ENCODE data around the gene RASGRP2. TPM values are rescaled to one million over a fixed set of nuclear protein-coding genes. Genes with fewer than 3 reads are reported as not detected.

RASGRP2 gene
- total RNA-seq, 2 experiments from 2014 or later = 668 to 672 TPM

GRCh38 chr11:64744544-64745188 lies 724 bp upstream of the RASGRP2 start:
- H3K27me3 ChIP-seq (ENCODE audit: control insufficient read depth in 1 of 2, insufficient read depth in 2 of 2, low read length in 2 of 2) = no peaks in the 10 kb centered on the region
- peaks cover 25% of the 10 kb centered on the region for H3K36me3 ChIP-seq (ENCODE audit: insufficient read depth, low read length)
- Mint-ChIP-seq H3K36me3 (ENCODE audit: low read depth) (peaks cover 46% of the 10 kb centered on the region), H3K9me3 (no peaks in the 10 kb centered on the region), H3K27me3 (no peaks in the 10 kb centered on the region), H3K27ac (peak overlapping the region; percentile 99), H3K4me1 (ENCODE audit: low read depth) (peaks cover 39% of the 10 kb centered on the region), H3K4me3 (peak overlapping the region; percentile 98)
- intact Hi-C loops (cut with DNase I, micrococcal nuclease) = loop anchor here (1.0 to 5.0 kb wide), 2 partner anchors 33 to 34 kb away; partner anchors contain the start of gene SF1 (in 2 of the 2)
- no peak for TF ChIP-seq CTCF (IDR thresholded peaks at IDR 0.05)
- ATAC-seq (ENCODE audit: poor library complexity) (peak; percentile 1), DNase-seq (peak in 10 of 14 experiments; percentile 42 to 76 (median 52))
- H3K27ac ChIP-seq (ENCODE audit: low read depth in 1 of 2, low read length in 2 of 2) = peak overlapping the region; percentile 95 to 99
- ChIA-PET CTCF (interaction anchor here (0.6 to 4.9 kb wide), 7 partner anchors 17 to 116 kb away, joined by 4 to 45 read pairs (median 20); partner anchors contain the start of genes PYGM and SF1), POLR2A (interaction anchor here (0.7 to 18.7 kb wide), 46 partner anchors 8 to 1903 kb away, joined by 3 to 634 read pairs (median 8); partner anchors contain the start of genes CAPN1, CD248, CDC42BPG and FAU)
- no peaks in the 10 kb centered on the region for H3K9me3 ChIP-seq (ENCODE audit: control insufficient read depth in 1 of 2, insufficient read depth in 1 of 2, low read length in 2 of 2)
- peaks cover 65% of the 10 kb centered on the region for H3K4me1 ChIP-seq (ENCODE audit: insufficient read depth, low read length)
- H3K4me3 ChIP-seq (ENCODE audit: low read length) = peak overlapping the region; percentile 98

- ATAC-seq (ENCODE audit: poor library complexity) (peak; percentile 13), DNase-seq (peak; percentile 58 to 87 (median 72))
- Histone ChIP-seq H3K27me3 (ENCODE audit: control insufficient read depth in 1 of 2, insufficient read depth in 2 of 2, low read length in 2 of 2) (no peaks in the 10 kb centered on the region), H3K9me3 (ENCODE audit: control insufficient read depth in 1 of 2, insufficient read depth in 1 of 2, low read length in 2 of 2) (no peaks in the 10 kb centered on the region), H3K4me1 (ENCODE audit: insufficient read depth, low read length) (peaks cover 67% of the 10 kb centered on the region), H3K27ac (ENCODE audit: low read depth in 1 of 2, low read length in 2 of 2) (peak overlapping the region; percentile 89 to 95), H3K36me3 (ENCODE audit: insufficient read depth, low read length) (peaks cover 39% of the 10 kb centered on the region), H3K4me3 (ENCODE audit: low read length) (peak overlapping the region; percentile 98)
- ChIA-PET CTCF (interaction anchor here (0.6 to 4.9 kb wide), 13 partner anchors 10 to 460 kb away, joined by 3 to 45 read pairs (median 5); partner anchors contain the start of genes PYGM and SF1), POLR2A (interaction anchor here (1.1 to 18.7 kb wide), 17 partner anchors 8 to 756 kb away, joined by 4 to 634 read pairs (median 13); partner anchors contain the start of genes FAU, MALAT1, MAP4K2 and MEN1)
- no peaks in the 10 kb centered on the region for H3K27me3 Mint-ChIP-seq
- H3K4me3 Mint-ChIP-seq = peak overlapping the region; percentile 85
- intact Hi-C loops (cut with DNase I, micrococcal nuclease) = loop anchor here (1.0 to 5.0 kb wide), 6 partner anchors 21 to 190 kb away; partner anchors contain the start of genes CDC42BPG (in 1 of the 2) and SF1 (in 1 of the 2)
- H3K27ac Mint-ChIP-seq = peak overlapping the region; percentile 92
- TF ChIP-seq CTCF (IDR thresholded peaks at IDR 0.05) = peak; percentile 80
- H3K9me3 Mint-ChIP-seq = no peaks in the 10 kb centered on the region
- H3K4me1 Mint-ChIP-seq (ENCODE audit: low read depth) = peaks cover 46% of the 10 kb centered on the region
- H3K36me3 Mint-ChIP-seq (ENCODE audit: low read depth) = peaks cover 56% of the 10 kb centered on the region
Measured at GRCh38 chr11:64742889-64743590, 902 bp downstream of the RASGRP2 start.

All from CD4-positive, alpha-beta T cell (primary cell).